Brain microvascular endothelial cell (primary cell): ENCODE measurements around the gene SOCS7.

Experiments
- DNase-seq: peaks from one replicate; pipeline ENCODE4 v3.0.0-alpha.2; 2020
- H3K27ac ChIP-seq: fragments of 250-450 bp; sonication (Bioruptor Pico); 2 replicates; pipeline ENCODE4 v1.5.1; 2020; ENCODE audit warnings: mild to moderate bottlenecking, moderate library complexity
- H3K27me3 ChIP-seq: fragments of 250-450 bp; sonication (Bioruptor Pico); replicated peaks from 2 replicates; pipeline ENCODE4 v1.5.1; 2020; ENCODE audit warnings: mild to moderate bottlenecking
- H3K36me3 ChIP-seq: fragments of 250-450 bp; sonication (Bioruptor Pico); replicated peaks from 2 replicates; pipeline ENCODE4 v1.5.1; 2020; ENCODE audit warnings: mild to moderate bottlenecking
- H3K4me3 ChIP-seq: 2 replicates; pipeline ENCODE4 v1.5.1; 2011; ENCODE audit warnings: low read depth, mild to moderate bottlenecking, control low read depth, low read length, moderate library complexity
- in situ Hi-C: cut with HindIII; loops from 2 replicates; pipeline ENCODE4 v1.10.0; 2017; ENCODE audit warnings: low sequenced_read_pairs, low pct_ligation_motif_present
- TF ChIP-seq, protein P1 (sequence below): IDR thresholded peaks from 2 replicates; pipeline ENCODE4 v1.5.1; 2011; ENCODE audit warnings: low read depth, mild to moderate bottlenecking, moderate library complexity, low read length, control low read depth, inconsistent platforms; ENCODE audit errors: missing control alignments

Gene SOCS7

DNA sequence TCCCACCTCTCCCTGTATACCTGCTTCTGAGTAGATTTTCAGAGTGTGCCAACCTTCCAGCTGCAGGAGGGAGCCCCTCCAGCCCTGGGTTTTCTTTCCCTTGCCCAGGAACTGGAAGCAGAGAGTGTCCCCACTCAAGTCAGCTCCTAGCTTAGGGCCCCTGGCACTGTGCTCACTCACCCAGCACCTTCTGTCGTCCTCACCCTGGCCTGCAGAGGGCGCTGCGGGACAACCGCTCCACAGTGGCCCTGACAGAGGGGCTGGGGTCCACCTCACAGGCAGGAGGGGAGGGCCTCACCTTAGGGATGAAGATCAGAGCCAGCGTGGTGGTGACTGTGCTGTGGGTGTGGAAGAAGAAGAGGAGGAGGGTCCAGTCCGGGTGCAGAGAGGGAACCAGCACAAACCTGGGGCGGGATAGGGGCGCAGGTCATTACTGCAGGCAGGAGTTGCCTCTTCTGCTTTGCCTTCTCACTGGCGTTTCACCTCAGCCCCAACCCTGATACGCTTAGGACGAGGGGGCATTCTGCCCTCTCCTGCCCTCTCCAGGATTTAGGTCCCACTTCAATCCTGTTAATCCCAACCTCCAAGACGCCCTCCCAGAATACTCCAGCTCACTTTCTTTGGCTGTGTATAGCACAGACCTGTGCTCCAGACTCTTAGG is 17.9 kb upstream of the SOCS7 start:
- TF ChIP-seq, protein P1, sequence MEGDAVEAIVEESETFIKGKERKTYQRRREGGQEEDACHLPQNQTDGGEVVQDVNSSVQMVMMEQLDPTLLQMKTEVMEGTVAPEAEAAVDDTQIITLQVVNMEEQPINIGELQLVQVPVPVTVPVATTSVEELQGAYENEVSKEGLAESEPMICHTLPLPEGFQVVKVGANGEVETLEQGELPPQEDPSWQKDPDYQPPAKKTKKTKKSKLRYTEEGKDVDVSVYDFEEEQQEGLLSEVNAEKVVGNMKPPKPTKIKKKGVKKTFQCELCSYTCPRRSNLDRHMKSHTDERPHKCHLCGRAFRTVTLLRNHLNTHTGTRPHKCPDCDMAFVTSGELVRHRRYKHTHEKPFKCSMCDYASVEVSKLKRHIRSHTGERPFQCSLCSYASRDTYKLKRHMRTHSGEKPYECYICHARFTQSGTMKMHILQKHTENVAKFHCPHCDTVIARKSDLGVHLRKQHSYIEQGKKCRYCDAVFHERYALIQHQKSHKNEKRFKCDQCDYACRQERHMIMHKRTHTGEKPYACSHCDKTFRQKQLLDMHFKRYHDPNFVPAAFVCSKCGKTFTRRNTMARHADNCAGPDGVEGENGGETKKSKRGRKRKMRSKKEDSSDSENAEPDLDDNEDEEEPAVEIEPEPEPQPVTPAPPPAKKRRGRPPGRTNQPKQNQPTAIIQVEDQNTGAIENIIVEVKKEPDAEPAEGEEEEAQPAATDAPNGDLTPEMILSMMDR = peak; percentile 87
- in situ Hi-C loops = no loop called here
- Histone ChIP-seq H3K36me3 (no peaks in the 10 kb centered on the region), H3K27me3 (peaks cover 4% of the 10 kb centered on the region), H3K4me3 (no peak overlapping the region), H3K27ac (no peak overlapping the region)
- no peak for DNase-seq

DNA sequence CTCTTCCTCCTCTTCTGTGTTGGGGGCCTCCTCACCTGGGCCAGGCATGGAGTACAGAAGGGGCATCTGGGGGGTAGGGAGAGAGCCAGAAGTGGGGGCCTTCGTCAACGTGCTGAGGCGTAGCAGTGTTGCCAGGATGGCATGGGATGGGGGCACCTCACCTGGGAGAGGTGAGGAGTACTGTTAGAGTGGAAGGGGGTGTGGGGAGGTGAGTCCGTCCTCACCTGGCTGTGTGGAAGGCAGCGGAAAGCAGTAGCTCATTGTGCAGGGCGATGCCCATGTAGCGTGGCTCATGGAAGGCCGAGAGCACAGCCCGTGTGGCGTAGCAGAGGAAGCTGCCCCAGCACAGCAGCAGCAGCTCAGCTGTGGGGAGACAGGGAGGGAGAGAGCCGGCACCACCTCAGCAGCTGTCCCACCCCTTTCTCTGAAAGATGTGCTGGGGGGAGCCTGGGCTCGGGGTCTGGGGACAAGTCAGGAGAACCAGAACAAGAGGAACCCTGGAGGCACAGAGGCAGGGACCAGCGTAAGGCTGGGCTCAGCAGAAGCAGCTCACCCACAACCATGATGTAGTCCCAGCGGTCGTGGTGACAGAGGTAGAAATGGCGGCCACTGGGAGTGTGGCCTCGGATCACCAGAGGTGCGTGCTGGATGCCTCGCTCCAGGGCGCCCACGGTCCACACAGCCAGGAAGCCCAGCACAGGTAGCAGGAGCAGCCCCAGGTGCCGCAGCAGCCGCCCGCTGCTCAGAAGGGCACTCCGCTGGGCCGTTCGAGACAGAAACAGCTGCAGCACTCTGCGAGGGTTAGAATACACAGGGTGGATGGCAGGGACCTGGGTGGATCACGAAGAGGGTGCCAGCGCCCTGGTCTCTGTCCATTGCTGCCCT is 16.9 kb upstream of the SOCS7 start:
- in situ Hi-C loops = no loop called here
- Histone ChIP-seq H3K36me3 (no peaks in the 10 kb centered on the region), H3K27ac (no peak overlapping the region), H3K4me3 (no peak overlapping the region), H3K27me3 (peaks cover 4% of the 10 kb centered on the region)
- no peak for DNase-seq
- TF ChIP-seq, protein P1 = no peak

DNA sequence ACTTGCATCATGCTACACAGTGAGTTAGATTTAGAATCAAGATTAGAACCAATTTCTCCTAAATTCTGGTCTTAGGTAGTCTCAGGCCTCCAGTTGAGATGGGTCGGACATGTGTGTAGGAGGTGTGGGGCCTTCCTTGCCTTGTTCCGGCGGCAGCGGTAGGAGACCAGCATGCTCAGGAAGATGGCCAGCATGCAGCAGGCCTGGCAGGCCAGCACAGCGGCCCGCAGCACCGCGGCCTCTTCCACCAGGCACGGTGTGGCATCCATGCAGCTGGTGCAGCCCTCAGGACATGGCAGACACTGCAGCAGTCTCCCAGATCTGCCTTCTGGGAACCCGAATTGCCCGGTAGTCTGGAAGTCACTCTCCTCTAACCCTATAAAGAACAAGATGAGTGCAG is 14.8 kb upstream of the SOCS7 start:
- Histone ChIP-seq H3K27me3 (peaks cover 4% of the 10 kb centered on the region), H3K36me3 (no peaks in the 10 kb centered on the region), H3K27ac (no peak overlapping the region), H3K4me3 (no peak overlapping the region)
- in situ Hi-C loops = no loop called here
- DNase-seq = no peak
- TF ChIP-seq, protein P1 = no peak

DNA sequence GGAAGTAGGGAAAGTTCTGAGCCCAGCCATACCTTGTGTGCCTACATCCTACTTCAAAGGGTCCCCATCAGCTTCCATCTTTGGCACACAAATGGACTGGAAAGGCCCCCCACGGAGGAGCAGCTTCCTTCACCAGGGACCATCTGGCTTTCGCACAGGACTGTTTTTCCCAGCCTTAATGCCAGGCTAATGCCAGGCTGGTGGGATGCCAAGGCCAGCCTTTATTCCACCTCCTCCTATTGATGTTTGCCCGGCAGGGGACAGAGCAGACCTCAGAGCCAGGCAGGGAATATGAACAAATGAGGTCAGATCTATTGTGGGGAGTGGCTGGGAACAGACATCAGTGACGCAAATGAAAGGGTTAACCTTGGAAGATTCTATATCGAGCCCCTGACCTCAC is 13.6 kb upstream of the SOCS7 start:
- DNase-seq = no peak
- H3K36me3 ChIP-seq = no peaks in the 10 kb centered on the region
- H3K4me3 ChIP-seq = no peak overlapping the region
- H3K27ac ChIP-seq = no peak overlapping the region
- TF ChIP-seq, protein P1 = no peak
- H3K27me3 ChIP-seq = peaks cover 4% of the 10 kb centered on the region
- in situ Hi-C loops = no loop called here

DNA sequence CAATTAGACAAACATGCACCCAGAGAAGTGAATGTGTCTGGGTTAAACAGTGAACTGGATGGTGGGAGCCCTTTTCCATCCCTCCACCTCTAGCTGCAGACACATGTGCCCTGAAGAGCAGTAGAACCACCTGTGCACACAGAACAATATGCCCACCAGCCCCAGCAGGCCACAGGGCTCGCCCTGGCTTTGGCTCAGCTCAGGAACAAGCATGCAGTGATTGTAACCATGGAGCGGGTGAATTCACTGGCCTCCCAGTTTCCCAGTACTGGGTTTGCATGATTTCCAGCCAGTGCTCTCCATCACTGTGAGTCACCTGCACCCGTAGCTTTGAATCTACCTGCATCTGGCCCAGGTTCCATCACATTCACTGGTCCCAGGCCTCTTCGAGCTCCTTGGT is 13.1 kb upstream of the SOCS7 start:
- Histone ChIP-seq H3K27ac (no peak overlapping the region), H3K27me3 (peaks cover 2% of the 10 kb centered on the region), H3K4me3 (no peak overlapping the region), H3K36me3 (no peaks in the 10 kb centered on the region)
- TF ChIP-seq, protein P1 = no peak
- no peak for DNase-seq
- in situ Hi-C loops = no loop called here
